ENCODE results near the gene PAK3. TPM values are rescaled to one million over a fixed set of nuclear protein-coding genes. Genes with fewer than 3 reads are reported as not detected.

Gene PAK3
- total RNA-seq, 2 donors from 2014 or later: 1.4 to 2.7 TPM

- H3K27ac Mint-ChIP-seq: no peak overlapping the region
- no peaks in the 10 kb centered on the region for H3K4me1 Mint-ChIP-seq
- no peaks in the 10 kb centered on the region for H3K36me3 Mint-ChIP-seq (ENCODE audit: low read depth)
- peaks cover 5% of the 10 kb centered on the region for H3K27me3 Mint-ChIP-seq
- no peak overlapping the region for H3K4me3 Mint-ChIP-seq
- H3K9me3 ChIP-seq (ENCODE audit: control insufficient read depth, low read length, poor library complexity, severe bottlenecking): no peaks in the 10 kb centered on the region
- ATAC-seq (no peak), DNase-seq (no peak)
Observed at GRCh38 chrX:111164728-111165127, 68.7 kb downstream of the PAK3 start.

DNA sequence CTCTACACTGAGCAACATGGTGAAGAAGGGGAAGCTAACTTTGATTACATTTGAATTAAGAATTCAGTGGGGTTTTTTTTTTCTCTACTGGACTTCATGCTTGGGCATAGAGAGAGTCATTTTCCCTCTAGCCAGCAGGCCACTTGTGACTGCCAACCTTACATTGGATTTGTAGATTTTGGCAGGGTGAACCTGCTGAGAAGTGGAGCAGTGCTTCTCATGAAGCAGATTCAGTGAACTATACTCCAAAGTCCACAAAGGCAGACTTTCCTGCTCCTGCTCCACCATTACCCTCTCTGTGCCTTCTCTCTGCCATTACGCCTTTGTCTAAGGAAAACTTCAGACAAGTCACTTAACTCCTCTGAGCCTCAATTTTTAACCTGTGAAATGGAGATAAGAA, 69.9 kb downstream of the PAK3 start:
- Mint-ChIP-seq H3K27me3 (peaks cover 5% of the 10 kb centered on the region), H3K36me3 (ENCODE audit: low read depth) (no peaks in the 10 kb centered on the region), H3K4me1 (no peaks in the 10 kb centered on the region), H3K27ac (no peak overlapping the region), H3K4me3 (no peak overlapping the region)
- no peak for DNase-seq
- H3K9me3 ChIP-seq (ENCODE audit: control insufficient read depth, low read length, poor library complexity, severe bottlenecking): no peaks in the 10 kb centered on the region
- no peak for ATAC-seq

DNA sequence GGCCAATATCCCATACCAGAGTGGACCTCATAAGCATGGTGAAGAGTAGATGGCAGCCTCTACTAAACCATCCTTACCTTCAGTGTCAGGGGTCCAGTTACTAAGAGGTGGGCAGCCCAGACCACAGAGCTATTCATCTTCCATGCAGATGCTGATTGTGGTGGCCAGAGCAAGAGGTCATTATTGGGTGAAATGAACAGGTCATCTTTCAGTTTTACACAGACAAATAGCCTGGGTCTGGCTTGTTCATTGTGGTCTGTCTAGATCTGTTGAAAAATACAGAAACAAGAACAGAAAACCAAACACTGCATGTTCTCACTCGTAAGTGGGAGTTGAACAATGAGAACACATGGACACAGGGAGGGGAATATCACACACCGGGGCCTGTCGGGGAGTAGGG, 71.3 kb downstream of the PAK3 start:
- DNase-seq: no peak
- H3K9me3 ChIP-seq (ENCODE audit: control insufficient read depth, low read length, poor library complexity, severe bottlenecking): no peaks in the 10 kb centered on the region
- ATAC-seq: no peak

DNA sequence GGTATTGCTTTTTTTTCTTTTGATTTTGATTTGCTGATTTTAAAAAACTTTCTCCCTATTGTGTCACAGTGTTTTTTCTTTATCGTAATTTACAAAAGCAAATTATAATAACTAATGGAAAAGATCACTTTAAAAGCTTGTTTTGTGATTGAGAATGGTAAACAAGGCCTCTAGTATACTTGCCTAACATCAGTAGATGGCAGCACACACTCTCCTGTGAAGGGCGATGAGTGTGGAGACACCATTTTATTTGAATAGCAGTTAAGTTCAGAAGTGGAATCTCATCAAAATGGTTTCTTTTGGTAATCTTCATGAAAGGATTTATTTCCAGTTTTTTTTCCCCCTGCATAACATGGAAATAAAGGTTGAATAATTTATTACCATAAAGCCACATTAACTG, 72.3 kb downstream of the PAK3 start:
- Mint-ChIP-seq H3K36me3 (ENCODE audit: low read depth) (no peaks in the 10 kb centered on the region), H3K4me1 (no peaks in the 10 kb centered on the region), H3K27ac (no peak overlapping the region), H3K4me3 (no peak overlapping the region), H3K27me3 (no peaks in the 10 kb centered on the region)
- ATAC-seq: no peak
- H3K9me3 ChIP-seq (ENCODE audit: control insufficient read depth, low read length, poor library complexity, severe bottlenecking): no peaks in the 10 kb centered on the region
- no peak for DNase-seq

More for the DNA sequence above, 71.3 kb downstream of the PAK3 start:
- Mint-ChIP-seq H3K27ac (no peak overlapping the region), H3K4me3 (no peak overlapping the region), H3K4me1 (no peaks in the 10 kb centered on the region), H3K36me3 (ENCODE audit: low read depth) (no peaks in the 10 kb centered on the region), H3K27me3 (peaks cover 5% of the 10 kb centered on the region)

DNA sequence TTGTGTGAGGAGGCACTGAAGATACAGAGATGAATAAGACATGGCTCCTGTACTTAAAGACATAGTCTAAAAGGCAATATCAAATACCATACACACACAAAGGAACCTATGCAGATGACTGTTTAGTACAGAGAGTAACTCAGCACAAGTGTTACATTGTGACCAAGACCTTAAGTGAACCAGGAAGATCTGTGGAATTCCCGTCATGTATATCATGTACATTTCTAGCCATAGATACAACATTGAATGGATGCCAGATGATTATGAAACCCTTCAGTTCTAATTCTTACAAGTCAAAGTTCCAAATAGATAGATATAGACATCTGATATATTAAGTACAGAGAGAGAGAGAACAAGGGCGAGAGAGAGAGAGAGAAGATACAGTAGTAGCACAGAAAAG, 73.2 kb downstream of the PAK3 start:
- Mint-ChIP-seq H3K27ac (no peak overlapping the region), H3K36me3 (ENCODE audit: low read depth) (no peaks in the 10 kb centered on the region), H3K4me3 (peak overlapping the region; percentile 47), H3K4me1 (no peaks in the 10 kb centered on the region), H3K27me3 (no peaks in the 10 kb centered on the region)
- ATAC-seq (no peak), DNase-seq (no peak)
- no peaks in the 10 kb centered on the region for H3K9me3 ChIP-seq (ENCODE audit: control insufficient read depth, low read length, poor library complexity, severe bottlenecking)

GRCh38 chrX:111170017-111170416, 74.0 kb downstream of the PAK3 start:
- H3K4me3 Mint-ChIP-seq: no peak overlapping the region
- no peaks in the 10 kb centered on the region for H3K4me1 Mint-ChIP-seq
- no peak overlapping the region for H3K27ac Mint-ChIP-seq

GRCh38 chrX:111180750-111181240, 84.8 kb downstream of the PAK3 start:
- H3K4me3 Mint-ChIP-seq: no peak overlapping the region
- no peak for DNase-seq

More at GRCh38 chrX:111170017-111170416, 74.0 kb downstream of the PAK3 start:
- no peak for DNase-seq
- Mint-ChIP-seq H3K27me3 (no peaks in the 10 kb centered on the region), H3K36me3 (ENCODE audit: low read depth) (no peaks in the 10 kb centered on the region)
- no peaks in the 10 kb centered on the region for H3K9me3 ChIP-seq (ENCODE audit: control insufficient read depth, low read length, poor library complexity, severe bottlenecking)
- no peak for ATAC-seq

DNA sequence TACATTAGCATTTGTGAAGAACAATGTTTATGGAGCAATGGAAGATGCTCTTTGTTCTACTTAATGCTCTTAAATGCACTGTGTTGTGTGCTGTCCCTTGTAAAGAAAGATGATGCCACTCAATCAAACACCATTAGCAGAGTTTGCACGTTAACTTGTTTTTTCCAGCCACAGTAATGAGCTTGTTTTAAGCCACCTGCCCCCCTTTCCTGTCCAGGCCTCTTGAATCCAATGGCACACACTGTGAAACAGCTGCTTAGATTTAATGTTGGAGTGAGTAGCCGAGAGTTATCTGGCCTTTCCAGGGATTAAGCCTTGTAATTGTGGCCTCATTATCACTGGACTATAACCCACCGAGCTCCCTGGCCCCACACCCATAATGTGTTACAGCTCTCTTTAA, 86.0 kb downstream of the PAK3 start:
- no peaks in the 10 kb centered on the region for H3K9me3 ChIP-seq (ENCODE audit: control insufficient read depth, low read length, poor library complexity, severe bottlenecking)
- H3K4me3 Mint-ChIP-seq: no peak overlapping the region
- DNase-seq (no peak), ATAC-seq (no peak)
- no peaks in the 10 kb centered on the region for H3K36me3 Mint-ChIP-seq (ENCODE audit: low read depth)
- H3K27me3 Mint-ChIP-seq: no peaks in the 10 kb centered on the region
- H3K27ac Mint-ChIP-seq: no peak overlapping the region
- H3K4me1 Mint-ChIP-seq: no peaks in the 10 kb centered on the region

More at GRCh38 chrX:111180750-111181240, 84.8 kb downstream of the PAK3 start:
- Mint-ChIP-seq H3K36me3 (ENCODE audit: low read depth) (no peaks in the 10 kb centered on the region), H3K4me1 (no peaks in the 10 kb centered on the region), H3K27ac (no peak overlapping the region), H3K27me3 (no peaks in the 10 kb centered on the region)
- no peak for ATAC-seq
- no peaks in the 10 kb centered on the region for H3K9me3 ChIP-seq (ENCODE audit: control insufficient read depth, low read length, poor library complexity, severe bottlenecking)

DNA sequence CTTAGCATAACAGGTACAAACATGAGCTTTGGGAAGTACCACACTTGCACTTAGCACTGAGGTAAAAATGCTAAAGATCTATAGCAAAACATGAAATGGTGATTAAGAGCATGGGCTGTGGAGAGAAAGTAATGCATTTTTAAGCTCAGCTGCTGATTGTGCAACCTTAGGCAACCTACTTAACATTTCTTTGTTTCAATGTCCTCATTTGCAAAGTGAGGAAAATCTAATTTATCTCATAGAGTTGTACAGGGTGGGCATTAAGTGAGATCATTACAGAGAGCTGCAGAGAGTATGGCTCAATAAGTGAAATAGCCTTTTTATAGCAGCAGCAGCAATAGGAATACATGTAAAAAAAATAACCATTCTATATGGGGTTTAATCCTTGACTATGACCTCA, 87.0 kb downstream of the PAK3 start:
- Mint-ChIP-seq H3K27ac (no peak overlapping the region), H3K27me3 (no peaks in the 10 kb centered on the region), H3K4me1 (no peaks in the 10 kb centered on the region), H3K4me3 (no peak overlapping the region), H3K36me3 (ENCODE audit: low read depth) (no peaks in the 10 kb centered on the region)
- no peak for ATAC-seq
- no peaks in the 10 kb centered on the region for H3K9me3 ChIP-seq (ENCODE audit: control insufficient read depth, low read length, poor library complexity, severe bottlenecking)
- no peak for DNase-seq

DNA sequence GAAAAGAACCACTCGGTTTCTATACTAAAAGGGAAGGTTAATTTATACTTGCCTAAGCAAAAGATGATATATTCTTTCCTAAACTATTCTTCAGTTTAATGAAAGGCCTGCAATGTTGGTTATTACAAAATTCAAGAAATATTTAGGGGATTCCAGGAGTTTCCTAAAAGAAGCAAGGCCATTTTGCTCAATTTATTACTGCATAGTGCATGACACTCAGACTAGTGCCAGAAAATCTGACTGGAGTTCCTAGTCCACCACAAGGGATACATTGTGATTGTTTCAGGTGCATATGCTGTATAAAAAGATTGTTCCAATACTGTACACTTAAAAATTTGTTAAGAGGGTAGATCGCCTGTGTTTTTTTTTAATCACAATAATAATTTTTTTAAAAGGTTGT, 95.6 kb downstream of the PAK3 start:
- ATAC-seq (no peak), DNase-seq (no peak)
- Mint-ChIP-seq H3K4me3 (no peak overlapping the region), H3K4me1 (no peaks in the 10 kb centered on the region), H3K27ac (no peak overlapping the region), H3K36me3 (ENCODE audit: low read depth) (no peaks in the 10 kb centered on the region), H3K27me3 (no peaks in the 10 kb centered on the region)
- no peaks in the 10 kb centered on the region for H3K9me3 ChIP-seq (ENCODE audit: control insufficient read depth, low read length, poor library complexity, severe bottlenecking)

- no peaks in the 10 kb centered on the region for H3K27me3 Mint-ChIP-seq
- no peak overlapping the region for H3K4me3 Mint-ChIP-seq
- no peak for ATAC-seq
- no peak for DNase-seq
- H3K27ac Mint-ChIP-seq: no peak overlapping the region
- H3K4me1 Mint-ChIP-seq: no peaks in the 10 kb centered on the region
- H3K36me3 Mint-ChIP-seq (ENCODE audit: low read depth): no peaks in the 10 kb centered on the region
- H3K9me3 ChIP-seq (ENCODE audit: control insufficient read depth, low read length, poor library complexity, severe bottlenecking): no peaks in the 10 kb centered on the region
Observed at GRCh38 chrX:111199505-111199904, 103.5 kb downstream of the PAK3 start.

DNA sequence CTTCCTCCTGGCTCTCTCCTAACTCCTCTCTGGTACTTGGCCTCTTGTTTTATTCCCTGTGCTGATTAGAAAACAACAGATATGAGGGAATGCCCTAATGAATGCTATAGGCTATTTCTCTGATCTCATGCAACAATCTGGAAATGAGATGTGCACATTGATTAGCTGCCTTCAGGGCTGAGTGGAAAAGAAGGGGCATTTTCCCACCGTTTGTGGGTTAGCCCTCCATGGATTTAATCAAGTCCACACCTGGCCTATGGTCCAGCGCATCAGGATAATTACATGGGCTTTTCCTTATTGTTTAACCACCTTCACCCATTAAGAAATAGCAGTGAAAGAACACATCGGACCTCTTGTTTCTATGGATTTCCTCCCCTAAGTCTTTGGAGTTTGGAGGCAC, 104.3 kb downstream of the PAK3 start:
- DNase-seq (no peak), ATAC-seq (no peak)
- Mint-ChIP-seq H3K4me3 (no peak overlapping the region), H3K27me3 (no peaks in the 10 kb centered on the region), H3K27ac (no peak overlapping the region), H3K4me1 (no peaks in the 10 kb centered on the region), H3K36me3 (ENCODE audit: low read depth) (no peaks in the 10 kb centered on the region)
- H3K9me3 ChIP-seq (ENCODE audit: control insufficient read depth, low read length, poor library complexity, severe bottlenecking): no peaks in the 10 kb centered on the region

DNA sequence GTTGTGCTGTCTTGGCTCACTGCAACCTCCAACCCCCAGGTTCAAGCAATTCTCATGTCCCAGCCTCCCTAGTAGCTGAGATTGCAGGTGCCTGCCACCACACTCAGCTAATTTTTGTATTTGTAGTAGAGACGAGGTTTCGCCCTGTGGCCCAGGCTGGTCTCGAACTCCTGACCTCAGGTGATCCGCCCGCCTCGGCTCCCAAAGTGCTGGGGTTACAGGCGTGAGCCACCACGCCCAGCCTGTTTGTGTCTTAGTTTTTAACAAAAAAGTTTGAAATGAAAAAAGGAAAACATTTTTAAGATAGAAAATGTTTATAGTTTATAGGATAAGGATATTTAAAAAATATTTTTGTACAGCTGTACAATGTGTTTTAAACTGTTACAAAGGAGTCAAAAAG, 111.9 kb downstream of the PAK3 start:
- no peaks in the 10 kb centered on the region for H3K9me3 ChIP-seq (ENCODE audit: control insufficient read depth, low read length, poor library complexity, severe bottlenecking)
- H3K27me3 Mint-ChIP-seq: no peaks in the 10 kb centered on the region

GRCh38 chrX:111216293-111216801, 120.4 kb downstream of the PAK3 start:
- Mint-ChIP-seq H3K4me1 (no peaks in the 10 kb centered on the region), H3K27me3 (no peaks in the 10 kb centered on the region), H3K27ac (no peak overlapping the region), H3K36me3 (ENCODE audit: low read depth) (no peaks in the 10 kb centered on the region), H3K4me3 (no peak overlapping the region)
- DNase-seq (no peak), ATAC-seq (no peak)
- H3K9me3 ChIP-seq (ENCODE audit: control insufficient read depth, low read length, poor library complexity, severe bottlenecking): no peaks in the 10 kb centered on the region

More for the DNA sequence above, 111.9 kb downstream of the PAK3 start:
- H3K36me3 Mint-ChIP-seq (ENCODE audit: low read depth): peaks cover 2% of the 10 kb centered on the region
- DNase-seq: no peak
- H3K4me1 Mint-ChIP-seq: no peaks in the 10 kb centered on the region
- no peak overlapping the region for H3K4me3 Mint-ChIP-seq
- H3K27ac Mint-ChIP-seq: no peak overlapping the region
- no peak for ATAC-seq

Data from T-helper 17 cell (primary cell).